Muscle layer of duodenum (tissue), 2 donors: ENCODE data around the gene SMURF1.

Experiments
- H3K27ac ChIP-seq: one replicate; pipeline ENCODE4 v1.7.0; 2013; ENCODE audit warnings: mild to moderate bottlenecking, low read length
- H3K27me3 ChIP-seq: one replicate; pipeline ENCODE4 v1.7.0; 2013; ENCODE audit warnings: low read depth, mild to moderate bottlenecking, control low read depth, low read length
- H3K36me3 ChIP-seq, 2 donors: one replicate each; pipeline ENCODE4 v1.7.0; 2013; ENCODE audit warnings: low read length in 2 of 2, control low read depth in 1 of 2, mild to moderate bottlenecking in 1 of 2; ENCODE audit not compliant: insufficient read depth in 2 of 2, control insufficient read depth in 1 of 2
- H3K4me1 ChIP-seq, 2 donors: one replicate each; pipeline ENCODE4 v1.7.0; 2013; ENCODE audit warnings: low read length in 2 of 2, mild to moderate bottlenecking in 2 of 2, control low read depth in 1 of 2, moderate library complexity in 1 of 2; ENCODE audit not compliant: insufficient read depth in 2 of 2, control insufficient read depth in 1 of 2
- H3K4me3 ChIP-seq, 2 donors: one replicate each; pipeline ENCODE4 v1.7.0; 2013; ENCODE audit warnings: low read length in 2 of 2, low read depth in 1 of 2, mild to moderate bottlenecking in 1 of 2
- H3K9me3 ChIP-seq, 2 donors: one replicate each; pipeline ENCODE4 v1.7.0; 2013; ENCODE audit warnings: low read length in 2 of 2, control low read depth in 1 of 2, mild to moderate bottlenecking in 1 of 2; ENCODE audit not compliant: control insufficient read depth in 1 of 2
- donor health status: healthy.

SMURF1 gene

GRCh38 chr7:99116144-99116543, 27.8 kb downstream of the SMURF1 start:
- Histone ChIP-seq H3K27ac (no peak overlapping the region), H3K36me3 (peaks cover 0 to 4% of the 10 kb centered on the region in 2 donors), H3K4me1 (peaks cover 21 to 25% of the 10 kb centered on the region in 2 donors)

DNA sequence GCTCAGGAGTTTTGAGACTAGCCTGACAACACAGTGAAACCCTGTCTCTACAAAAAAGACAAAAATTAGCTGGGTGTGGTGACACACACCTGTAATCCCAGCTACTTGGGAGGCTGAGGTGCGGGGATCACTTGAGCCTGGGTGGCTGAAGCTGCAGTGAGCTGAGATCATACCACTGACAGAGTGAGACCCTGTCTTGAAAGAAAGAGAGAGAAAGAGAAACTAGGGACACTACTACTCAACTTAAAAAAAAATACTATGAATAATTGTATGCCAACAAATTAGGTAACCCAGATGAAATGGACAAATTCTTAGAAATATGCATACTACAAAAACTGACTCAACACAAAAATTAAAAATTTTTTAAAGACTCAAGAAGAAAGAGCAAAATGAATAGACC, 28.5 kb downstream of the SMURF1 start:
- no peaks in the 10 kb centered on the region for H3K27me3 ChIP-seq
- H3K36me3 ChIP-seq = peaks cover 0 to 4% of the 10 kb centered on the region in 2 donors
- no peak overlapping the region for H3K4me3 ChIP-seq
- no peaks in the 10 kb centered on the region for H3K9me3 ChIP-seq
- H3K27ac ChIP-seq = no peak overlapping the region
- H3K4me1 ChIP-seq = peaks cover 14 to 20% of the 10 kb centered on the region in 2 donors

More at GRCh38 chr7:99116144-99116543, 27.8 kb downstream of the SMURF1 start:
- Histone ChIP-seq H3K27me3 (no peaks in the 10 kb centered on the region), H3K9me3 (no peaks in the 10 kb centered on the region), H3K4me3 (no peak overlapping the region)

- H3K4me1 ChIP-seq = peaks cover 14 to 20% of the 10 kb centered on the region in 2 donors
- no peaks in the 10 kb centered on the region for H3K9me3 ChIP-seq
- H3K27me3 ChIP-seq = no peaks in the 10 kb centered on the region
- no peak overlapping the region for H3K27ac ChIP-seq
- H3K4me3 ChIP-seq = no peak overlapping the region
- peaks cover 0 to 4% of the 10 kb centered on the region in 2 donors for H3K36me3 ChIP-seq
These were observed 30.9 kb downstream of the SMURF1 start for GRCh38 chr7:99112979-99113378.

DNA sequence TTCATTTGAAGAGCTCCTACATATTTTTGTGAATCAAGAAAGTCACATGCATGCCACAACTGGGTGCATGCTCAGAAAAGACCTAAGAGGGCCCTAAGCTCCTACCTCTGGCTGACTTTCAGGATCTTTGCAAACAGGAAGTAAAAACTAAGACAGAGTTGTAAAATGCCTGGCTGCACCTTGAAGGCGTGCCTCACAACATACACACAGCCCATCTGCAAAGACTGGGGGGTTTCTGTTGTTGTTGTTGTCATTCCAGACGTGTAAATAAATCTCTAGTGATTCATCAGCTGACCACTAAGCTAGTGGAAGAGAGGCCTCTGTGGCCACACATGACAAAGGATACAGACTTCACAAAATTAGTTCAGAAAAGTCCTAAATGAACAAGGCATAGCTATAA, 31.8 kb downstream of the SMURF1 start:
- Histone ChIP-seq H3K27me3 (no peaks in the 10 kb centered on the region), H3K4me3 (no peak overlapping the region), H3K4me1 (peaks cover 14 to 27% of the 10 kb centered on the region in 2 donors), H3K9me3 (no peaks in the 10 kb centered on the region), H3K27ac (no peak overlapping the region), H3K36me3 (peaks cover 0 to 4% of the 10 kb centered on the region in 2 donors)

- H3K4me3 ChIP-seq = no peak overlapping the region
- H3K27ac ChIP-seq = no peak overlapping the region
- peaks cover 16 to 29% of the 10 kb centered on the region in 2 donors for H3K4me1 ChIP-seq
- H3K27me3 ChIP-seq = no peaks in the 10 kb centered on the region
- H3K36me3 ChIP-seq = peaks cover 0 to 4% of the 10 kb centered on the region in 2 donors
- H3K9me3 ChIP-seq = no peaks in the 10 kb centered on the region
These were observed 32.3 kb downstream of the SMURF1 start for GRCh38 chr7:99111591-99111990.

DNA sequence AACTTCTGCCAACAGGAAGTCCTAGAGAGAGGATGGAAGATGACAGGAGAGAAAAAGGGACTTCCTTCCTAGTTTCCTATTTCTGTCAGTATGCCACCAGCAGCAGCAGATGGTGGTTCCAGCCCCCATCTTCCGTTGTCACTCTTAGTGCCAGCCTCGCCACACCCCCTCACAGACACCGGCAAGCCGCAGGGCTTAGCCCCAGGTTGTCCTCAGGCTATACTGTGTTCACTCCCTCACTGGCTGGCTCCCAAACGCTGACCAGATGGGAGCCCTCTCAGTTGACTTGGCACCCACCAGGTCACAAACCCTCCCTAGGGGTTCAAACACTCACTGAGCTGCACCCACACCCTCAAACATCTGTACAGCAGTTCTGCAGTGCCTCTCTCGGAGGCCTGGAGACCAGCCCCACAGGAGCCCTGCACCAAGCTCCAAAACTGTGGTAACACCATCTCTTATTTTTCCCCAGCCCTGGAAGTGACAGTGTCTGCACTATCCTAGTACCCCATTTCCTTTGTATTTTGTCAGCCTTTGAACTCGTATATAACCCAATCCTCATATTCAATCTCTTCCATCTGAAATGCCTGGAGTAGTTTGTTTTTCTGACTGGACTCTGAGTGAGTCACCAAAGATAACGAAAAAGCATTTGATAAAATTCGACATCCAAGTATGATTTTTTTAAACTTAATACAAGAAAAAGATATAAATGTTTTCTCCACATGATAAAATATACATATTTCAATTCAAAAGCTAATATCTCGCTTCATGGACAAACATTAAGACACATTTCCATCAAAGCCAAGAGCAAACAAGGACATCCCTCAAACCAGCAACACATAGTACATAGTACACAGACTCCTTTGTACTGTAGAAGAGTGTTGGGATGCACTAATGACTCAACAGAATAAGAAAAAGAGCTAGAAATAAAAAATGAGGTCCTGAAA, 34.5 kb downstream of the SMURF1 start:
- Histone ChIP-seq H3K4me3 (no peak overlapping the region), H3K27me3 (no peaks in the 10 kb centered on the region), H3K27ac (no peak overlapping the region), H3K9me3 (no peaks in the 10 kb centered on the region), H3K36me3 (peaks cover 0 to 4% of the 10 kb centered on the region in 2 donors), H3K4me1 (peaks cover 21 to 32% of the 10 kb centered on the region in 2 donors)

- H3K36me3 ChIP-seq = peaks cover 0 to 4% of the 10 kb centered on the region in 2 donors
- no peak overlapping the region for H3K4me3 ChIP-seq
- no peaks in the 10 kb centered on the region for H3K9me3 ChIP-seq
- no peaks in the 10 kb centered on the region for H3K27me3 ChIP-seq
- H3K27ac ChIP-seq = no peak overlapping the region
- H3K4me1 ChIP-seq = peaks cover 21 to 32% of the 10 kb centered on the region in 2 donors
These were observed 35.3 kb downstream of the SMURF1 start for GRCh38 chr7:99108613-99109012.

GRCh38 chr7:99106821-99107241, 37.1 kb downstream of the SMURF1 start:
- Histone ChIP-seq H3K9me3 (no peaks in the 10 kb centered on the region), H3K4me1 (peaks cover 14 to 31% of the 10 kb centered on the region in 2 donors), H3K27me3 (no peaks in the 10 kb centered on the region), H3K27ac (peak overlapping the region; percentile 48), H3K36me3 (no peaks in the 10 kb centered on the region), H3K4me3 (no peak overlapping the region)

GRCh38 chr7:99106411-99106810, 37.5 kb downstream of the SMURF1 start:
- no peaks in the 10 kb centered on the region for H3K36me3 ChIP-seq
- H3K9me3 ChIP-seq = no peaks in the 10 kb centered on the region
- no peaks in the 10 kb centered on the region for H3K27me3 ChIP-seq
- H3K27ac ChIP-seq = peak overlapping the region; percentile 48
- H3K4me3 ChIP-seq = no peak overlapping the region
- peaks cover 14 to 28% of the 10 kb centered on the region in 2 donors for H3K4me1 ChIP-seq

DNA sequence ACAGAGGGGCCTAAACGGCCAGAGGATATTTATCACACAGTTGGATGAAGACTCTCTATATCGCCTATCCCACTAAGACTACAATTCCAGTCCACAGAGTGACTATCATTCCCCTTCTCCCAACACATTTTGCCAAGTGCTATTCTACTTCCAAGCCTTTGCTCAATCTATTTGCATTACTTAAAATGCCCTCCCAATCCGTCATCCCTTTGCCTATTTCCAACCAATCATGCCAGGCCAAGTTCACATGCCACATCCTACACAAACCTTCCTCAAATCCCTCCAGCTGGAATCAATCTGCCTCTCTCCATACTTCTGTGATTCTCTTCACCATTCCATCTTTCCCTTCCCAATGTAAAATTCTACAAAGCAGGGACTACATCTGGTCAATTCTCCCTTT, 38.2 kb downstream of the SMURF1 start:
- peaks cover 14 to 28% of the 10 kb centered on the region in 2 donors for H3K4me1 ChIP-seq
- no peak overlapping the region for H3K4me3 ChIP-seq
- H3K36me3 ChIP-seq = no peaks in the 10 kb centered on the region
- no peaks in the 10 kb centered on the region for H3K27me3 ChIP-seq
- H3K9me3 ChIP-seq = no peaks in the 10 kb centered on the region
- H3K27ac ChIP-seq = peak overlapping the region; percentile 48

GRCh38 chr7:99104631-99105030, 39.3 kb downstream of the SMURF1 start:
- Histone ChIP-seq H3K9me3 (no peaks in the 10 kb centered on the region), H3K36me3 (no peaks in the 10 kb centered on the region), H3K4me1 (peaks cover 15 to 23% of the 10 kb centered on the region in 2 donors), H3K4me3 (no peak overlapping the region), H3K27me3 (no peaks in the 10 kb centered on the region), H3K27ac (no peak overlapping the region)
